Measurements from ENCODE around the gene SOCS3. TPM values are rescaled to one million over a fixed set of nuclear protein-coding genes. Genes with fewer than 3 reads are reported as not detected.

SOCS3 gene
- total RNA-seq, 8 experiments from 2014 or later: 1.7 to 73.8 (median 8.3) TPM

DNA sequence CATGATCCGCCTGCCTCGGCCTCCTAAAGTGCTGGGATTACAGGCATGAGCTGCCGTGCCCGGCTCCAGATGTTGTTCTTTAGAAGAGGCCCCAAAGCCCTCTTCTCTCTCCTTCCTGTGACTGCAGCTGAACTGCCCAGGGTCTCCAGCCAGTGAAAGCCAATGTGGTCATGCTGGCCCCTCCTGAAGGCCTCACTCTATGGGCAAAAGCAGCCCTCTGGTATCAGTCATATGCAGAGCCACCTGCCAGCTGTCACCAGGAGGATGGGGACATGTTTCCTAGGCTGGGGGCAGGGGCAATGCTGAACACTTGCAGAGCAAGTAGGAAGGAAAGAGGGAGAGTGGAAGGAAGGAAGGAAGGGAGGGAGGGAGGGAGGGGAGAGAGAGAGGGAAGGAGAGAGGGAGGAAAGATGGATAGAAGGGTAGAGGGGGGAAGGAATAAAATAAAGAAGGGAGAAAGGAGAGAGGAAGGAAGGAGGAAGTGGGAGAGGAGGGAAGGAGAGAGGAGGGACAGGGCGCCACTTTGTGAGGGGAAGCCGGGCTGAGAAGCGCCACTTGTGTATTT, 36.0 kb downstream of the SOCS3 start:
- ATAC-seq (replicated peaks in 6 of 8): peak in 2 of 8 experiments; percentile 3 to 23
- H3K4me3 ChIP-seq: no peak overlapping the region
- in situ Hi-C loops (cut with MboI; ENCODE audit: low pct_unique_long_range_greater_than_20kb in 2 of 9, low sequenced_read_pairs in 9 of 9, unreplicated experiment in 9 of 9): no loop called here
- peaks cover 11 to 35% of the 10 kb centered on the region in 2 donors for H3K4me1 ChIP-seq (replicated peaks in 1 of 2)
- peak overlapping the region in 1 of 2 donors; percentile 7 for H3K27ac ChIP-seq
- 50 to 67% methylated on average over 2 to 3 of the region's 7 CpGs; no CpG with 5 or more reads in 8 of the 10 experiments for WGBS, 10 experiments

DNA sequence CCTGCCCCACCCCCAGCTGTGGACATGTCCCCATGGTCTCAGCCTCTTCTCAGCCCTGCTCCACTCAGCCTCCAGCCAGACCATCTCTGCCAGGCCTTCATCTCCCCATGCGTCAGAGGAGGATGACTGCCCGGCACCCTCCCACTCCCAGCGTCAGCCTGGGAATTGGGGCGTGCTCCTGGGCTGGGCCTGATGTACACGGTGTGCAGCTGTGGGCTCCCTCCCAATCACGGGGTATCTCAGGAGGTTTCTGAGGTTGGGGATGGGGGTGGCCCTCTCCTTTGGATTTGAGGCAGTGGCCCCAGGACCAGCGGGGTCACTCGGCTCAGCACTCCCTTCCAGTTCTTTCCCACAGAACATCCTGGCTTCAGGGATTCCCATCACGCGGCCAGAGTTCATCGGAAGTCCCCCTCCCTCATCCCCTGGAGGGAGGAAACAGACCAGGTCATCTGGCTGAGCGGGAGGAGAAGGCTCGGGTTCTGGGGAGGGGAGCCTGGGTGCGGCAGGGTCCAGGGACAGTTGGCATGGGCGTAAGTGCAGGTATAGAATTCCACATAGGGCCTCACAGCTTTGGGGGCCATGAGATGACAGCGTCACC, 36.9 kb downstream of the SOCS3 start:
- in situ Hi-C loops (cut with MboI; ENCODE audit: low pct_unique_long_range_greater_than_20kb in 2 of 9, low sequenced_read_pairs in 9 of 9, unreplicated experiment in 9 of 9): no loop called here
- peak in 2 of 8 experiments; percentile 37 to 53 for ATAC-seq (replicated peaks in 6 of 8)
- 40 to 100% (median 86%) methylated on average over 1 to 10 of the region's 16 CpGs; no CpG with 5 or more reads in 2 of the 10 experiments for WGBS, 10 experiments
- H3K27ac ChIP-seq: no peak overlapping the region
- H3K4me1 ChIP-seq (replicated peaks in 1 of 2): peaks cover 11 to 36% of the 10 kb centered on the region in 2 donors
- H3K4me3 ChIP-seq: no peak overlapping the region

DNA sequence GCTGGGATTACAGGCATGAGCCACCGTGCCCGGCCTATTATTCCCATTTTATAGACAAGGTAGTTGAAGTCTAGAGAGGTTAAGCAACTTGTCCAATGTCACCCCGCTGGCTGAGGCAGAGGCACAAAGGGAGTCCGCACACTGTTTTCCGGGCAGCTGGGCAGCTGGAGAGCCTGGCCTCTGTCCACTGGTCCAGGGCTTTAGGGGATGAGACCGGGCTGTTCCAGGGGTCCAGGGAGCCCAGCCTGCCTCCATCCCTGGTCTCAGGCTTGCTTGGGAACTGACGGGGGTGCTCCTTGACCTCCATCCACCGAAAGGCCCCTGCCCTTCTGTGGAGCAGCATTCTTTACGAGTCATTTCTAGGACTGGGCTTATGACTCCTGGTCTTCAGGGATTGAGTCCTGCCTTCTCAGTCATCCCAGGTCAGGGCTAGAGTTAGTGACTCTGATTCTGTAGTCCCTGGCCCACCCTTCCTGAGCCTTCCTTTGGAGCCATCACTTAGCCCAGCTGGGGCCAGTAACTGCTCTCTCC, 37.5 kb downstream of the SOCS3 start:
- no peak overlapping the region for H3K27ac ChIP-seq
- 60 to 100% (median 92%) methylated on average over 1 to 3 of the region's 9 CpGs; no CpG with 5 or more reads in 6 of the 10 experiments for WGBS, 10 experiments
- H3K4me1 ChIP-seq (replicated peaks in 1 of 2): peaks cover 14 to 38% of the 10 kb centered on the region in 2 donors
- H3K4me3 ChIP-seq: no peak overlapping the region
- ATAC-seq (replicated peaks in 6 of 8): no peak
- in situ Hi-C loops (cut with MboI; ENCODE audit: low pct_unique_long_range_greater_than_20kb in 2 of 9, low sequenced_read_pairs in 9 of 9, unreplicated experiment in 9 of 9): no loop called here

DNA sequence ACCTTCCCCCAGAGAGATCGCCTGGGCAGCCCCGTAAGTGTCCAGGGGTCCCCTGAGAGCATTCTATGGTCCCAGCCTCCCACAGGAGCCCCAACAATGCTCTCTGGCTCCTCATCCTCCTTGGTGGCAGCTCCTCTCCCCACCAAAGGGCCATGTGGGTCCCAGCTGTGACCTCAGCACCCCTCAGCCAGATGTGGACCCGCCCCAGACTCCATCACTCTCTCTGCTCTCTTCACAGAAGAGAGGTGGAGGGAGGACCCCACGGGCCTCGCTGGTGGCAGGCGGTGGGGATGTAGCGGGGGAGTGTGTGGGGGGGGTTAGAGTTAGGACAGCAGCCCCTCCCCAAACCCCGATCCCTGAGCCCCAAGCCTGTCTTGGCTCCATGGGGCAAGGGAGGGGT, 41.0 kb downstream of the SOCS3 start:
- H3K27ac ChIP-seq: no peak overlapping the region
- H3K4me3 ChIP-seq: no peak overlapping the region
- in situ Hi-C loops (cut with MboI; ENCODE audit: low pct_unique_long_range_greater_than_20kb in 2 of 9, low sequenced_read_pairs in 9 of 9, unreplicated experiment in 9 of 9): no loop called here
- peaks cover 8 to 45% of the 10 kb centered on the region in 2 donors for H3K4me1 ChIP-seq (replicated peaks in 1 of 2)
- no peak for ATAC-seq (replicated peaks in 6 of 8)
- WGBS, 10 experiments: 100% methylated on average over 1 of the region's 8 CpGs; no CpG with 5 or more reads in 9 of the 10 experiments

DNA sequence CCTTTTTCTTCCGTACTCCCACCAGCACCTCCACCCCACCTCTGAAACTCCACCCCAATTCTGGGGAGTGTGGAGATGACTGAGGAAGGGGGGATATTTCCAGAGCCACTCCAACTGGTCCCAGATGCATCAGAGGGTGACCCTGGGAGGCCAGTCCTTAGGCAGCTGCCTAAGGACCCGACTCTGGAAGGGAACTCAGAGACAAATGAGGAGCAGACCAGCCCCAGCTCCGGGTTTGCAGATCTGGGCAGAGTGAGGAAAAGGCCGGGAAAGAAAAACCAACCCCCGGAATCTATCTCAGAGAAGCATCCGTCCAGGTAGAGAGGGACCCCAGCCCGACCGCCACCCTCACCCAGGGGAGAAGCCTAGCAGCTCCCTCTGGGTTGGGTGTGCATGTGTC, 41.5 kb downstream of the SOCS3 start:
- Histone ChIP-seq H3K4me3 (no peak overlapping the region), H3K27ac (no peak overlapping the region), H3K4me1 (replicated peaks in 1 of 2) (peaks cover 8 to 46% of the 10 kb centered on the region in 2 donors)
- ATAC-seq (replicated peaks in 6 of 8): no peak
- WGBS, 10 experiments: 32 to 100% (median 67%) methylated on average over 1 to 5 of the region's 8 CpGs; no CpG with 5 or more reads in 4 of the 10 experiments
- in situ Hi-C loops (cut with MboI; ENCODE audit: low pct_unique_long_range_greater_than_20kb in 2 of 9, low sequenced_read_pairs in 9 of 9, unreplicated experiment in 9 of 9): no loop called here

DNA sequence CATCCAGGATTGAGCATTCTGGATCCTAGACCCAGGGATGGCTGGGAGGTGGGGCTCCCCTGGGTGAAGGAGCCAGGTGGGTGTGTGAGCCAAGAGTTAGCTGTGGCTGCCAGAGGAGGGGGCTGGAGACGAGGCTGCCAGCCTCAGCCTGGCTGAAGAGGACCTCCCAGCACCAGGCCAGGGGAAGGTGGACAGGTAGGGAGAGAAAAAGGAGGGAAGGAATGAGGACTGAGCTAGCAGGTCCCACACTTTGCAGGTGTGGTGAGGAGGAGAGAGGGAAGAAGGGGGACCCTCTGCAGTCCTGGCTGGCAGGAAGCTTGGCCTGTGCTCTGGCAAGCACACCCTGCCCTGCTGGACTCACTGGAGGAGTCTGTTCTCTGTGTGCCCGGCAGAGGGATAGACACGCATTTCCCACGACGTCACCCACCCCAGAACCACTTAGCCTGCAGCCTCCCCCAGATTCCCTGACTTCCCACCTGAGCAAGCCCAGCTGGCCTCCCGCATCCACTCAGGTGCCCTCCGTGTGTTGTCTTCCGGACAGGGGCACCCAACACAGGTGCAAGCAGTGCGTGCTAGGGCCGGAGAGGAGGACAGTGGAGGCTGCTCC, 42.0 kb downstream of the SOCS3 start:
- no peak overlapping the region for H3K4me3 ChIP-seq
- H3K27ac ChIP-seq: no peak overlapping the region
- in situ Hi-C loops (cut with MboI; ENCODE audit: low pct_unique_long_range_greater_than_20kb in 2 of 9, low sequenced_read_pairs in 9 of 9, unreplicated experiment in 9 of 9): no loop called here
- peaks cover 8 to 43% of the 10 kb centered on the region in 2 donors for H3K4me1 ChIP-seq (replicated peaks in 1 of 2)
- ATAC-seq (replicated peaks in 6 of 8): peak in 4 of 8 experiments; percentile 3 to 24 (median 20)
- WGBS, 10 experiments: 84 to 100% (median 92%) methylated on average over 1 to 6 of the region's 10 CpGs; no CpG with 5 or more reads in 7 of the 10 experiments

DNA sequence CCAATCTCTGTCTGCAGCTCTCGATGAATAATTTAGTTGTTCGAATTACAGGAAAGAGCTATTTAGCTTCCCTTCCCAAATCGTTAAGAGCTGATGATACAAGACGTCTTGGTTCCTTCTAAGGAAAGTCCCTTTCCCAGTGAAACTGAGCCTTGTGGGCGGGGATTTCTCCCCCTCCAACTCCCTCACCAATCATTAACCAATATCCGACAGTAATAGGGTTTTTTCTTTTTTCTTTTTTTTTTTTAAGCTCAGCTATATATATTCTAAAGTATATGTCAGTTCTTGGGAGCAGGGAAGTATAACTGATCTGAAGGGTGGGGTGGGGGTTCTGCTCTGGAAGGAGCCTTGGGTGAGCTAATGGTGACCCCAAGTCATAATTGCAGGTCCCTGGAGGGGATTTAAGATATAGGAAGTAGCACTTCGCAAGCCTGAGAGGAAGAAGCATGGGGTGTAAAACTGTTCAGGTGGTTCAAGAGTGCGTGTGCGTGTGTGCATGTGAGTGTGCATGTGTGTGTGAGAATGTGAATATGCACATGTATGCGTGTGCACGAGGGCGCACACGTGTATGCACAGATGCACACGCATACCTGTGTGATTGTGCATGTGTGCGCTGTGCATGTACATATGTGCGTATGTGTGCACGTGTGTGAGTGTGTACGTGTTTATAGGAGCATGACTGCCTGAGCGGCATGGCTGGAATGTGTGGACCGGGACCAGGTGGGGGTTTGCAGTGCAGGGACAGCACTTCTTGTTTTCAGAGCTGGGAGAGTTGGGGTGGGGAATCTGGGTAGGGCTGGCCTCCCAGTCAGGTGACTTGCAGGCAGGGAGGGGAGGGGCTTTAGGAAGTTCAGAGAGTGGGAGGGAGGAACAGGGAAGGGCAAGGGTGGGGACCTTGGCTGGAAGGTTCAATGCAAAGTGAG, 42.7 kb downstream of the SOCS3 start:
- no peak overlapping the region for H3K27ac ChIP-seq
- 25 to 87% (median 54%) methylated on average over 2 to 12 of the region's 20 CpGs; no CpG with 5 or more reads in 1 of the 10 experiments for WGBS, 10 experiments
- no peak overlapping the region for H3K4me3 ChIP-seq
- ATAC-seq (replicated peaks in 6 of 8): peak; percentile 4 to 53 (median 27)
- peaks cover 8 to 39% of the 10 kb centered on the region in 2 donors for H3K4me1 ChIP-seq (replicated peaks in 1 of 2)
- in situ Hi-C loops (cut with MboI; ENCODE audit: low pct_unique_long_range_greater_than_20kb in 2 of 9, low sequenced_read_pairs in 9 of 9, unreplicated experiment in 9 of 9): no loop called here

DNA sequence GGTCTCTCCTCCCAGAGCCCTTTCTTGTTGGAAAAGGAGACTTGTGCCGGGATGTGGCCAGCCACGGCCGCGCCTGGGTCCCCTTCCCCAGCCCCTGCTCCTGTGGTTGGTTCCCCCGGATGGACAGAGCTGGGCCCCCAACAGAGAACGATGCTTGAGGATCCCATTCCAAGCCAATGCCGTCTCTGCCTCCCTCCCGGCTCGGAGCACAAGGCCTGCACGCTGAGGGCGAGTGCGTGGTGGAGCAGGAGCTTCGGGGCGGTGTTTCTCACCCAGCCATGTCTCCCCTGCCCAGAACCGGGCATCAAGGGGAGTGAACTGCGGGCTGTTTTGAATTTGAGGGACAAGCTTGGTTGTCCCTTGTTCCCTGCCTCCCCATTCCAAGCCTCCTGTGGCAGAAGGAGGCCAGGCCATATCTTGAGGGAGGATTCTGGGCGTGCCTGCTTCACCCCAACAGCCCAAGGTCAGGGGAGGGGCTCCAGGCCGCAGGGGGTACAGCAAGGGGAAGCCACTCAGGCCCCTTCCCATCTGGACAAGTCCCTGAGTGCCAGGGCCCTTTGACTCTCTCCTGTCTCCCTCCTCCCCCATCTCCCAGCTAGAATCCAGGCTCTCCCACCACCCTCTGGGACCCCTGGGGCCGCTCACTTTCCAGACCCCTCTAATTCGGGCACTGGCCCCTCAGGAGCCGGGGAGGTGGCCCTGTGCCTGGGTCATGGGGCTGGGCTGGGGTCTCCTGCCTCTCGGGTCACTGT, 43.6 kb downstream of the SOCS3 start:
- H3K4me3 ChIP-seq: no peak overlapping the region
- ATAC-seq (replicated peaks in 6 of 8): no peak
- H3K4me1 ChIP-seq (replicated peaks in 1 of 2): peaks cover 8 to 39% of the 10 kb centered on the region in 2 donors
- H3K27ac ChIP-seq: no peak overlapping the region
- WGBS, 10 experiments: 52 to 90% (median 80%) methylated on average over 1 to 11 of the region's 22 CpGs; no CpG with 5 or more reads in 5 of the 10 experiments
- in situ Hi-C loops (cut with MboI; ENCODE audit: low pct_unique_long_range_greater_than_20kb in 2 of 9, low sequenced_read_pairs in 9 of 9, unreplicated experiment in 9 of 9): no loop called here

DNA sequence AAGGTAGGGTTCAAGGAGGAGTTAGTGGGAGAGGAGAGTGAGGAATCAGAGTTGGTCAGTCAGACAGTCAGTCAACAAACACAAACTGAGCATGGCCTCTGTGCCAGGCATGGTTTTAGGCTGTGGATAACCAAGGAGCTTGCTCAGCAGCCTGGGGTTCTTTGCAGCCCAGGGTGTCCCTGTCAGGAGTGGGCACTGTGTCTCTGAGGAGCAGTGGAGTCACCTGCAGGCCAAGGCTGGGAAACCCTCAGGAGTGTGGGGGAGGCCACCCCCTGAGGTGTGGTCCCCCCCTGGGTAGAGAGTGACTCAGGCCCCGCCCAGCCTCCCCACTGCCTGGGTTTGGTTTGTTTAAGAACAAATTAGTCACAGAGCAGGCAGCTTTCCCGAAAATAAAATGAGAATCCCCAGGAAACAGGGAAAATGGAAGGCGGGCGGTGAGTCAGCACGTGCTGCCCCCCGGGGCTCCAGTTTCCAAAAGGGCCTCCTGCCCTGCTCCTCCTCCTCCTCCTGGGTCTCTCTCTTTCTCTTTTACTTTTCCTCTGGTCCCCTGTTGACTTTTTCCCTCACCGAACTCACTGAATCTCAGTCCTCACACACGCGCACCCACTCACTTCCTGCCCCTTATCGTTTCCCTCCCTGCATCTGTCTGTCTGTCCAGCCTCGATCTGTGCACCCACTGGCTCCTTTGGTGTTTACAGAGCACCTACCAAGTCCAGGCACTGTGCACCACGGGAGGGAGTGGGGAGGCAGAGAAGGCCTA, 44.3 kb downstream of the SOCS3 start:
- Histone ChIP-seq H3K4me3 (no peak overlapping the region), H3K4me1 (replicated peaks in 1 of 2) (peaks cover 8 to 39% of the 10 kb centered on the region in 2 donors), H3K27ac (no peak overlapping the region)
- in situ Hi-C loops (cut with MboI; ENCODE audit: low pct_unique_long_range_greater_than_20kb in 2 of 9, low sequenced_read_pairs in 9 of 9, unreplicated experiment in 9 of 9): no loop called here
- WGBS, 10 experiments: 5 to 74% (median 33%) methylated on average over 5 to 7 of the region's 12 CpGs; no CpG with 5 or more reads in 5 of the 10 experiments
- ATAC-seq (replicated peaks in 6 of 8): peak; percentile 9 to 51 (median 42)

DNA sequence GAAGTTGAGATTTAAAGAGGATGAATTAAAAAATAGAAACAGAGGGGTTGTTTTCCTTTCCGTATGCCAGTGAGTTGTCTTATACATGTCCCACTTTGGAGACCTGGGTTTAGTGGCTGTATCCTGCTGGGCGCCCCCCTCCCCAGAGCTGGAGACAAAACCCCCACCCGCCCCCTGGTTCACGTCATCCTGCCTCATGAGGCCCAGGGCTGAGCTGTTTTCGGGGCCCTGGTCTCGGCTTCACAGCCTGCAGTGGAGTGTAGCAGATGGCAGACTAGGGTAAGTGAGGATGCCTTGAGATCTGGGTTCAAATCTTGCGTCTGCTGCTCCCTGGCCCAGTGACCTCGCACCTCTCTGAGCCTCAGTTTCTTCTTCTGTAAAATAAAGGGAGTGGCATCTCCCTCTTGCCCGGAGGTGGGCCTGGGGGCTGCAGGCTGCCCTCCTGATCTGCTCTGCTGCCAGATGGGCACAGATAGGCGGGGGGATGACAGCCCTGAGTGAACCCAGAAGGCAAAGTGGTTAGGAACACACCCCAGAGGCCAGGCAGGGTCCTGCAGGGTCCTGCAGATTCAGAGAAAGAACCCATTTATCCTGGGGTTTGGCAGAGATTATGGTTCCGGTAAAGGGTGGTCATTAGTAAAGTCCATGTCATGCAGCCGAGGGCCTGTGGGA, 45.1 kb downstream of the SOCS3 start:
- no peak for ATAC-seq (replicated peaks in 6 of 8)
- in situ Hi-C loops (cut with MboI; ENCODE audit: low pct_unique_long_range_greater_than_20kb in 2 of 9, low sequenced_read_pairs in 9 of 9, unreplicated experiment in 9 of 9): no loop called here
- Histone ChIP-seq H3K27ac (no peak overlapping the region), H3K4me1 (replicated peaks in 1 of 2) (peaks cover 8 to 39% of the 10 kb centered on the region in 2 donors), H3K4me3 (no peak overlapping the region)
- WGBS, 10 experiments: 60 to 100% (median 87%) methylated on average over 1 to 5 of the region's 12 CpGs; no CpG with 5 or more reads in 4 of the 10 experiments

All from motor neuron (in vitro differentiated cells).